Measurements from ENCODE around the gene TENT4A.

GRCh38 chr5:6705959-6706358, 7.3 kb upstream of the TENT4A start:
- TF ChIP-seq ISL1 (CRISPR knock-in tag; IDR thresholded peaks at IDR 0.05), result no peak
- no peak for TF ChIP-seq PATZ1 (CRISPR knock-in tag; IDR thresholded peaks at IDR 0.05; ENCODE audit: borderline replicate concordance)
- no peak for TF ChIP-seq CREB5 (CRISPR knock-in tag; IDR thresholded peaks at IDR 0.05; ENCODE audit: low read depth)
- no peak for TF ChIP-seq SNAI2 (CRISPR knock-in tag; IDR thresholded peaks at IDR 0.05)
